HG03280 (cell line): ENCODE results near the gene F2RL2.

Source experiments
- ATAC-seq: cut with Tn5 transposase; IDR thresholded peaks from one replicate; pipeline ENCODE4 v1.9.1; 2021; ENCODE audit warnings: mild to moderate bottlenecking, moderate library complexity; ENCODE audit not compliant: unreplicated experiment

The F2RL2 gene

DNA sequence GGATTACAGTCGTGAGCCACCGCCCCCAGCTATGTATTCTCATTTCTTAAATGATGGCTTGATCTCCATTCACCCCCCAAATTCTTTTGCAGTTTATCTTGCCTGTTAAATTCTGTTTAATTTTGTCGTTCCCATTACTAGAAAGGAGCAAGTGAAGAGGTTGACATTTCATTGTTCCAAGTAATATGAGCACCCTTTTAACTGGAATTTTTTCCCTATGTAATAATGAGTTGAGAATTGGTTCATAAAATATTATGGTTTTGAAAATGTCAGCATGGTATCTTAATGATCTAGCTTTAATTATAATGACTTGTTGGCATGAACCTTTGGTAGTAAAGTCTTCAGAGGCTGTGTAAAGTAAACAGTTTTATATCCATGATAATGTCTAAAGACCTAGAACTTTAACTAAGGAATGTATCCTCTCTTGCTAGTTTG is 37.4 kb downstream of the F2RL2 start:
- ATAC-seq: no peak

DNA sequence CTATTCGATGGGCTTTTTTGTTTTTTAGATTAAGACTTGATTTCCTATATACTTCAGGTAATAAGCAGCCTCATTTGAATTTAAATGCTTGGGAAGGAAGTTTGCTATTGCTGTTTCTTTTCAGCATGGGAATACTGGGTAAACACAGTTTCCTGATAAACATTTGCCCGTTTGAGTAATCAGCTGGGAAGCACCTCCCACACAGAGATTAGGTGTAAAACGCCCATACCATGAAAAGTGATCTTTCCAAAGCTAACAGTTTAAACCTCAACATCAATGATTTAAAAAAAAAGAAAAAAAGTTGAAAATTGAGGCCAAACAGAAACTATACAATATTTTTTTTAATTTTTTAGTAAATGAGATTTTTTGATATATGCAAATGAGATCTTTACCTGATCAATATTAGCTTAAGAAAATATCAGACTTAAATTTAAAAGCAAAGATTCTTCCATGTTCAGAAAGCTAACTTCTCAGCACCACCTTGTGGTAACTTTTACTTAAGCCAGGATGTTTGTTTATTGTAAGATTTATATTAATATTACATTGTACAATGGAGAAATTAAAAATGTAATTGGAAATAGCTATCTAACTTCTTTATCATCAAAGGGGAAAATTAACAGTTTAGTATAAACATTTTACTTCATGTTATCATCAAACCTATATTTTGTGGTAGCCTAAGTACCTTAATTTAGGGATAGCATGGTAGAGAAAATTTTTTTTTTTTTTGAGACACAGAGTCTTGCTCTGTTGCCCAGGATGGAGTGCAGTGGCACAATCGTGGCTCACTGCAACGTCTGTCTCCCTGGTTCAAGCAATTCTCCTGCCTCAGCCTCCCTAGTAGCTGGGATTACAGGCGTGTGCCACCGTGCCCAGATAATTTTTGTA is 39.8 kb downstream of the F2RL2 start:
- no peak for ATAC-seq

DNA sequence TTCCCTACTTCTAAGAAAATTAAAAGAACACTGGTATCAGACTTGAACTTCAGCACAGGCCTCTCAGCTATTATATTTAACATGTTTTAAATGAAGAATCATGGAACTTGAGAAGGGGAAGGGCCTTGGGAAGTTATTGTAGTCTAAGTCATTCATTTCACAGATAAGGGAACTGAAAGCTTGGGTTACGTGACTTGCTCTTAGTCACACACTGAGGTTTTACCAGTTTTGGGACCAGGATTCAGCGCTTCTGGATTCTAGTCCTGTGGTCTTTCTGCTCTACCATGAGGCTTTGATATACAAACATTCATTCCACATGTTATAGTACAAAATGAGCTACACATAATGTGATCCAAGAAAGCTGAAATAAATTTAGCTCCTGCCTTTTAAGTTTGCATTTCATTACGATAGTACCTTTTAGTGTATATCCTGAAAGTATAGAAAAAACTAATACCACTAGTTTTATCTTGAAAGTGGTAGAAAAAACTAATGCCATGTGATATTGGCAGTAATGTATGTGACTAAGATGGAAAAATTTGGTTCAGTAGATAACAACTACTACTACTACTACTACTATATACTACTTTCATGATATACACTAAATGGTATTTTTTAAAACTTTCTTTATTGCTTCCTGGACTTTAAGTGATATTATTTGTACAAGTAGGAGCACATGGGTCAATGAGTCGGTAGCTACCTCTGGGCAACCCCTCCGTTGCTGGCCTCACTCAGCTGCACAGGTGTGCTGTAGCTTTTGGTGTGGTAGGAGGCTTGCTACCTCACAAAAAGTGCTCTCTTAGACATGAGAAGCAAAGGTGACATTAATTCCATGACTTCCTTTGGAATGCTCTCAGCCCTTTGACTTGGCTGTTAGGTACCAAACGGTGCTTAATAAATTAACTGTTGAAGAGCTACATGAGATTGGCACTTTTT is 40.7 kb downstream of the F2RL2 start:
- ATAC-seq: peak; percentile 76

DNA sequence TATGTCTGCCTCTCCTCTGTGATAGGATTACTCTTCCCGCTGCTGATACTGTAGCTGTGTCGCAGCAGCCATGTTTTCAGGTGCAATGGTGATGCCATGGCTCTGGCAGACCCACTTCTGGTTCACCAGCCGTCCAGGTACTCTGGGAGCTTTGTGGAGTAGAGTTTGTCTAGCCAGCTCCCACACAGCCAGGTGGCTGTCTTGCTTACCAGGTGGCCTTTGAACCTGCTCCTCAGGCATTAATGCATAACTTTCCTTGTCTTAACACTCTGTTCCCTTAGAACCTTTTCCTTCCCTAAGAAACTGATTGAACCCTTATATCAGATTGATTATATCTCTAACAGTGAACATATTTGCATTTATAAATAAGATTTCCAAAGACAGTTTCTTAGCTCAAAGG is 42.2 kb downstream of the F2RL2 start:
- no peak for ATAC-seq

DNA sequence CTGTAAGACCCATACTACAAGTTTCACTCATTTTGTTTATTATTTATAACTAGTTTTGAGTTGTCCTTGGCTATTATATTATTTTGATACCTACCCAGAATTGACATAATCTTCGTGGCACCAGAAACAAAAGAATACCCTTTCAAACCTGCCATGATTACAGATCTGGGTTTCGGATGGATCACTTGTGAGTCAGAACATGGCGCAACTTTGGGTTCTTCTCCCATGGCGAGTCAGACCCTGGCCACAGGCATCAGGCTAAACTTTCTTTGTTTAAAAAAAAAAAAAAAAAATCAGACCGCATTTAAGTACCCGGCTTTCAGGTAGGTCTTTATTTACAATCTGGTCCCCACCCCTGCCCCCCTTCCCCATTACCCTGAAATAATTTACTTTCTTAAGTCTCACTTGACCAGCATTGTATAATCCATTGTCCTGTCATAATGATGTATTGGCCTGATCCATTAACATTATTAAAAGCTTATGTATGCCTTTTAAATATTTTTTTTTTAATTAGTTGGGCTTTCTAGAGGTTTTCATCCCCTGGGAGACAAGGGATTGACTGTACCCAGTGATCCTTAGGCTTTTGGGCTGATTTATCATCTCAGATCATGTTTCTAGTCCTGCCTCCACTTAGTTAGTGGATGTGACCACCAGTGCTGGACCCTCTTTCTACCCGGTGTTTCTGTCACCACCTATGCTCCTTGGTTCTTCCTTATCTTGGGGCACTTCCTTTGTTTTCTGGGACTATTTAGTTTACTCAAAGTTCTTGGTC is 43.9 kb downstream of the F2RL2 start:
- no peak for ATAC-seq

DNA sequence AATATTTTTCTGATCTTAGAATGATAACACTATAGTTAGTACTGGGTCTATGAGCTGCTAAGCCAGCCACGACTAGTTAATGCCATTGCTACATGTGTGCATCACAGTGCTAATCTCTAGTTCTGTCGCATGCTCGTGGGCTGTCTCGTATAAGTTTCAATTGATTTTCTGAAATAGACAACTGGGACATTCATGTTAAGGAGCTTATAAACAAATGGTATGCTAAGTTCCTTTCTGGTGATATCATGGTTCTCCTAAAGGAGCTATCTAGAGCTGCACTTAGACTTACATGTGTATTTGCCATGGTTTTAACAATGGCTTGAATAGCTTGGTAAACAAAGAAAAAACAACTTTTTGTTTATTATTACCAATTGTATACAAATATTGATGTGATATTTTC is 46.2 kb downstream of the F2RL2 start:
- ATAC-seq: no peak

DNA sequence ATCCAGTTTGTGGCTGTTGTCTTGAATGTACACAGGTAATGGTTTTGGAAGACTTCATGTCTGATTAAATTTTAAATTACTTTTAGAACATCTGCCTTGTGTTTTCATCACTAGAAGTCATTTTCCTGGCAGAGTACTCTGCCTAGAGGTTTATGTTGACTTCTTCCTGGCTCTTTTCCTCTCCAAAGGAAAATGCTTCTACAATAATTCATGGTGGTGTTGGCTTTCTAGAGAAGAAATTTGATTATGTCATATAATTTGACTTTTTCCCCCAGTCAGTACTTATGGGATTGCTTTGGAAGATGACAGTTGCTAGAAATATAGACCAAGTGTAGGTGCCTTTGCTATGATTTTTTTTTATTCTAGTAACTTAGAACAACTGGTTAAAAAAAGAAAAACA is 46.8 kb downstream of the F2RL2 start:
- no peak for ATAC-seq

DNA sequence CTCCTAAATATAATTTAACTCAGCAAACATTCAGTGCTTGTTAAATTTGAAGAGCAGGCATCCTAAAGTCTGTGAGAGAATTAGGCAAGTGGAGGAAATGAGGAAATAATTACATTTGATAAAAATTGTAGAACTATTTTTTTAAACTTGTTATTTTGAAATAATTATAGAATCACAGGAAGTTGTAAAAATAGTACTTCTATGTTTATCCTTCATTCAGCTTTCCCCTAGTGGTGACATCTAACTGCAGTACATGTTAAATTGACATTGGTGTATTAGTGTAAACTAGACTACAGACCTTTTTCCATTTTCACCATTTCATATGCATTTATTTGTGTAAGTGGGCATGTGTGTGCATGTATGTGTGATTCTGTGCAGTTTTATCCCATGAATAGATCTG is 51.6 kb downstream of the F2RL2 start:
- ATAC-seq: no peak

DNA sequence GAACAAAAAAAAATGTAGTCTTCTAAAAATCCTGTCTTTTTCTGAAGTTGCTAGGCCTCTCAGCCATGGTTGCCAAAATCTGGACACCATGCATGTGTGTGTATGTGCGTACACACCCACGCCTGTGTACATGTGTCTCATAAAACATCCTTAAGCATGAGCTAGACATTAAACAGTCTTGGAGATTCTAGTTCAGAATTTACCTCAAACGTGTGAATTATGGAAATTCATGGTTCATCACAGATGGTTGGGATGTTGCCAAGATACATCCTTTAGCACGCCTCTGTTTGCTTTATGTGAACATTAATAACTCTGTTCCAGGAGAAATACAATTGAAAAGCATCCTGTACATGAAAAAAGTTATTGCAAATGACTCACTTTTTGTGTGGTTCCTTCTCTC is 53.0 kb downstream of the F2RL2 start:
- ATAC-seq: no peak
